Measurements from ENCODE around the gene FGA. TPM values are rescaled to one million over a fixed set of nuclear protein-coding genes. Genes with fewer than 3 reads are reported as not detected.

Gene FGA
- total and polyA plus RNA-seq, 2 donors from 2014 or later, result 5.3 to 6.1 TPM

DNA sequence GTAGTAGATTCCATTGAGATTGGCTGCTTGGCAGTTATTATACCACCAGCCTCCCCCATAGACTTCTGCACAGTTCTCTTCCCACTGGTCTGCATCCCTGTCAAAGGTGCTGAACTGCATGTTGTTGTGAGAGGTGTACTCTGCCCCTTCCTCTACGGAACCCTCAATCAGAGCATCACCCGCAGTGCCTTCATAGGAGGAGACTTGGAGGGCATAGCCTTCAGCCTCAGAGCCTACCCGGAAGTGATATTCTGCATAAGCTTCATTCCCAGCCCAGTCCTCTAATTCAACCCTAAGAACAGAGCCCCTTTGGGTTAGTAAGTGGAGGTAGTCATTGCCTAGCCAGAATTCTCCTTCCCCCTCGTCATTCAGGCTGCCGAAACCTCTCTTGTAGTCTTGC lies 6.3 kb downstream of the FGA start:
- H3K4me1 ChIP-seq (ENCODE audit: control insufficient read depth in 2 of 3, insufficient read depth in 2 of 3, low read depth in 1 of 3, low read length in 3 of 3), result no peaks in the 10 kb centered on the region
- DNase-seq (no peak), FAIRE-seq (no peak)
- H3K27me3 ChIP-seq (ENCODE audit: control insufficient read depth, insufficient read depth, low read length), result no peaks in the 10 kb centered on the region
- H3K27ac ChIP-seq (ENCODE audit: low read depth in 2 of 2, low read length in 2 of 2), result no peak overlapping the region
- intact Hi-C loops (cut with DNase I), result no loop called here
- no peak overlapping the region for H3K4me3 ChIP-seq (ENCODE audit: low read length in 3 of 3)
- TF ChIP-seq, protein P1, sequence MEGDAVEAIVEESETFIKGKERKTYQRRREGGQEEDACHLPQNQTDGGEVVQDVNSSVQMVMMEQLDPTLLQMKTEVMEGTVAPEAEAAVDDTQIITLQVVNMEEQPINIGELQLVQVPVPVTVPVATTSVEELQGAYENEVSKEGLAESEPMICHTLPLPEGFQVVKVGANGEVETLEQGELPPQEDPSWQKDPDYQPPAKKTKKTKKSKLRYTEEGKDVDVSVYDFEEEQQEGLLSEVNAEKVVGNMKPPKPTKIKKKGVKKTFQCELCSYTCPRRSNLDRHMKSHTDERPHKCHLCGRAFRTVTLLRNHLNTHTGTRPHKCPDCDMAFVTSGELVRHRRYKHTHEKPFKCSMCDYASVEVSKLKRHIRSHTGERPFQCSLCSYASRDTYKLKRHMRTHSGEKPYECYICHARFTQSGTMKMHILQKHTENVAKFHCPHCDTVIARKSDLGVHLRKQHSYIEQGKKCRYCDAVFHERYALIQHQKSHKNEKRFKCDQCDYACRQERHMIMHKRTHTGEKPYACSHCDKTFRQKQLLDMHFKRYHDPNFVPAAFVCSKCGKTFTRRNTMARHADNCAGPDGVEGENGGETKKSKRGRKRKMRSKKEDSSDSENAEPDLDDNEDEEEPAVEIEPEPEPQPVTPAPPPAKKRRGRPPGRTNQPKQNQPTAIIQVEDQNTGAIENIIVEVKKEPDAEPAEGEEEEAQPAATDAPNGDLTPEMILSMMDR (IDR thresholded peaks at IDR 0.05; ENCODE audit: borderline replicate concordance, extremely low read depth, insufficient read depth), result no peak
- H3K9me3 ChIP-seq (ENCODE audit: control insufficient read depth in 2 of 3, insufficient read depth in 1 of 3, low read length in 3 of 3), result no peaks in the 10 kb centered on the region
- H3K36me3 ChIP-seq (ENCODE audit: control insufficient read depth in 2 of 3, insufficient read depth in 3 of 3, low read length in 3 of 3), result no peaks in the 10 kb centered on the region
- no peak overlapping the region for H3K9ac ChIP-seq (ENCODE audit: low read length in 3 of 3)

DNA sequence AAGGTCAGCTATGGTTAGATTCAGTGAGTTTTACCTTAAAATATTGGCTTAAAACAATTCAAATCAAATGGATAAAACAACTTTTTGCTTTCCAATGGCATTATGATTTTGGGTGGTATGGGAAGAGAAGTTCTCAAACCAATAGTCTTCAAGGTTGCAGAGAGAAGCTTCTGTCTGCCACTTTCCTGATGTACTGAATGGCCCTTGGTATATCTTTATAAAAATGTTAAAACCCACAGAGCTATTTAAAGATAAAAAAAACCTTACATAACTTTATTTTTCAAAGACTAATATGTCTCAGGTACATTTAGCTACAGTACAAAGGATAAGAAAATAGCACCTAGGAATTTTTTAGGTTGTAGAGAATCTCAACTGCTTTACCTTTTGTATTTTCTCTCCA lies 6.9 kb downstream of the FGA start:
- Histone ChIP-seq H3K9ac (ENCODE audit: low read length in 3 of 3) (no peak overlapping the region), H3K27ac (ENCODE audit: low read depth in 2 of 2, low read length in 2 of 2) (no peak overlapping the region), H3K4me1 (ENCODE audit: control insufficient read depth in 2 of 3, insufficient read depth in 2 of 3, low read depth in 1 of 3, low read length in 3 of 3) (no peaks in the 10 kb centered on the region), H3K36me3 (ENCODE audit: control insufficient read depth in 2 of 3, insufficient read depth in 3 of 3, low read length in 3 of 3) (no peaks in the 10 kb centered on the region), H3K4me3 (ENCODE audit: low read length in 3 of 3) (no peak overlapping the region), H3K27me3 (ENCODE audit: control insufficient read depth, insufficient read depth, low read length) (no peaks in the 10 kb centered on the region), H3K9me3 (ENCODE audit: control insufficient read depth in 2 of 3, insufficient read depth in 1 of 3, low read length in 3 of 3) (no peaks in the 10 kb centered on the region)
- intact Hi-C loops (cut with DNase I), result no loop called here
- DNase-seq, result no peak
- no peak for FAIRE-seq
- TF ChIP-seq, protein P1 (IDR thresholded peaks at IDR 0.05; ENCODE audit: borderline replicate concordance, extremely low read depth, insufficient read depth), result no peak

DNA sequence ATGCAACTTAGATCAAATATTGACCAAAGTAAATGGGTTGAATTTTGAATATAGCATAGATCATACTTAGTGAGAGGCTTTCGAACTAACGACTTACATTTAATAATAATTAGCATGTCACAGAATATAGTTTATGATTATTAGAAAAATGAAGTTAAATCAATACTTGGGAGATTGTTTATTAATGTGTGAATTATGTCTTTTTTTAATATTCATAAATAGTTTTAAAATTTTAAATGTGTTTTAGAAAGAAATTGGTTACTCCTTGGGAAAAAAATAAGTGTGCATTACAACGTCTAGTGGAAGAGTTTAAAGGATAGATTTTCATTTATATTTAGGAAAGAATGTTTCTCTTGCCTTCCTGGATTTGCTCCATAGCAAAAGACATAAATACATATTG lies 7.3 kb downstream of the FGA start:
- intact Hi-C loops (cut with DNase I), result no loop called here
- Histone ChIP-seq H3K36me3 (ENCODE audit: control insufficient read depth in 2 of 3, insufficient read depth in 3 of 3, low read length in 3 of 3) (no peaks in the 10 kb centered on the region), H3K27ac (ENCODE audit: low read depth in 2 of 2, low read length in 2 of 2) (no peak overlapping the region), H3K9ac (ENCODE audit: low read length in 3 of 3) (no peak overlapping the region), H3K27me3 (ENCODE audit: control insufficient read depth, insufficient read depth, low read length) (no peaks in the 10 kb centered on the region), H3K4me1 (ENCODE audit: control insufficient read depth in 2 of 3, insufficient read depth in 2 of 3, low read depth in 1 of 3, low read length in 3 of 3) (no peaks in the 10 kb centered on the region), H3K4me3 (ENCODE audit: low read length in 3 of 3) (no peak overlapping the region), H3K9me3 (ENCODE audit: control insufficient read depth in 2 of 3, insufficient read depth in 1 of 3, low read length in 3 of 3) (no peaks in the 10 kb centered on the region)
- DNase-seq (no peak), FAIRE-seq (no peak)
- TF ChIP-seq, protein P1 (IDR thresholded peaks at IDR 0.05; ENCODE audit: borderline replicate concordance, extremely low read depth, insufficient read depth), result no peak

DNA sequence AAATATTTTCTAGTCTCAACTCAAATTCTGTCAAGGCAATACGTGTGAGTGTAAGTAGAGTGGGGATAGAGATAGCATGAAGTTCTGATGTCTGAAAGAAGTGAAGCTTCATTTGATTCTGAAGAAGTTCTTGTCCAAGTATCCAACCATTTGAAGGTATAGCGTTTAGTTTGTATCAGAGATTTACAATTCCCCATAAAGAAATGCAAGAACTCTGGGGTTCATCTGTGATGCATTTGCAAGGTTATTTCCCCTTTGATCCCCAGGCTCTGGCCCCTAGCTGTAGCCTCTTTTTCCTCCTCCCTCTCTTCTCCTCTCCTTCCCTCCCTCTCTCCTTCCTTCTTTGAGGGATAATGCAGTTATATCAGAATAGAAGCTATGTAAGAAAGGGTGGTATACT lies 7.8 kb downstream of the FGA start:
- H3K9me3 ChIP-seq (ENCODE audit: control insufficient read depth in 2 of 3, insufficient read depth in 1 of 3, low read length in 3 of 3), result no peaks in the 10 kb centered on the region
- DNase-seq, result no peak
- no peaks in the 10 kb centered on the region for H3K36me3 ChIP-seq (ENCODE audit: control insufficient read depth in 2 of 3, insufficient read depth in 3 of 3, low read length in 3 of 3)
- no peaks in the 10 kb centered on the region for H3K4me1 ChIP-seq (ENCODE audit: control insufficient read depth in 2 of 3, insufficient read depth in 2 of 3, low read depth in 1 of 3, low read length in 3 of 3)
- no peak overlapping the region for H3K9ac ChIP-seq (ENCODE audit: low read length in 3 of 3)
- TF ChIP-seq, protein P1 (IDR thresholded peaks at IDR 0.05; ENCODE audit: borderline replicate concordance, extremely low read depth, insufficient read depth), result no peak
- no peaks in the 10 kb centered on the region for H3K27me3 ChIP-seq (ENCODE audit: control insufficient read depth, insufficient read depth, low read length)
- no peak for FAIRE-seq
- no peak overlapping the region for H3K27ac ChIP-seq (ENCODE audit: low read depth in 2 of 2, low read length in 2 of 2)
- intact Hi-C loops (cut with DNase I), result no loop called here
- H3K4me3 ChIP-seq (ENCODE audit: low read length in 3 of 3), result no peak overlapping the region

All from kidney (tissue), 14 donors.